A673 (cell line): ENCODE data around the gene ABHD17A. TPM values are rescaled to one million over a fixed set of nuclear protein-coding genes. Genes with fewer than 3 reads are reported as not detected.

Source experiments
- BruUV-seq: library from RNA; stranded (reverse); fragments of 400-500 nt; replicated peaks from 2 replicates; lab custom pipeline; 2021; lab: Mats Ljungman, UMichigan
- CTCF ChIA-PET: fragments of 300-600 bp; sonication (Branson Sonifier 250); formaldehyde crosslinking; loops from one replicate; lab custom pipeline; 2022; ENCODE audit warnings: antibody characterized with exemption; lab: Charles Lee
- POLR2A ChIA-PET: fragments of 300-600 bp; sonication (Branson Sonifier 250); formaldehyde crosslinking; loops from one replicate; lab custom pipeline; 2022; ENCODE audit warnings: antibody characterized with exemption; ENCODE audit not compliant: low non-redundant PET; lab: Charles Lee
- DNase-seq: peaks from one replicate; pipeline ENCODE4 v3.0.0-alpha.2; 2015; ENCODE audit warnings: low spot score
- H3K27ac ChIP-seq: fragments of 200-600 bp; sonication (generic); 2 replicates; pipeline ENCODE4 v1.5.1; 2016; ENCODE audit warnings: mixed run types, low read depth, mild to moderate bottlenecking, mixed read lengths, antibody characterized with exemption, low read length; ENCODE audit not compliant: poor library complexity, severe bottlenecking
- H3K27me3 ChIP-seq: fragments of 200-600 bp; sonication (generic); replicated peaks from 2 replicates; pipeline ENCODE4 v1.6.1; 2017; ENCODE audit warnings: mixed run types, low read depth, mild to moderate bottlenecking, mixed read lengths, antibody characterized with exemption, low read length; ENCODE audit not compliant: insufficient read depth, poor library complexity
- H3K36me3 ChIP-seq: fragments of 200-600 bp; sonication (generic); 2 replicates; pipeline ENCODE4 v1.6.1; 2016; ENCODE audit warnings: mixed run types, mild to moderate bottlenecking, mixed read lengths, antibody characterized with exemption, low read length; ENCODE audit not compliant: insufficient read depth, poor library complexity, severe bottlenecking
- H3K4me1 ChIP-seq: fragments of 200-600 bp; sonication (generic); 2 replicates; pipeline ENCODE4 v1.6.1; 2017; ENCODE audit warnings: mixed run types, mild to moderate bottlenecking, mixed read lengths, antibody characterized with exemption, low read length; ENCODE audit not compliant: insufficient read depth, poor library complexity, severe bottlenecking
- H3K4me3 ChIP-seq: fragments of 200-600 bp; sonication (generic); 2 replicates; pipeline ENCODE4 v1.5.1; 2016; ENCODE audit warnings: low read depth, mixed run types, mild to moderate bottlenecking, mixed read lengths, low read length; ENCODE audit not compliant: poor library complexity, severe bottlenecking
- H3K9me3 ChIP-seq: fragments of 200-600 bp; sonication (generic); 2 replicates; pipeline ENCODE4 v1.6.1; 2016; ENCODE audit warnings: mixed run types, low read depth, mild to moderate bottlenecking, mixed read lengths, antibody characterized with exemption, low read length; ENCODE audit not compliant: poor library complexity, severe bottlenecking
- EZH2 ChIP-seq: fragments of 200-600 bp; sonication (generic); IDR thresholded peaks from 2 replicates; pipeline ENCODE4 v1.6.1; 2017; ENCODE audit warnings: borderline replicate concordance, low read depth, mild to moderate bottlenecking, mixed read lengths, antibody characterized with exemption, low read length; ENCODE audit not compliant: poor library complexity, severe bottlenecking
- intact Hi-C: fragments of 100-400 bp; cut with micrococcal nuclease; formaldehyde crosslinking; loops from one replicate; pipeline ENCODE4 v1.10.0; 2022; ENCODE audit not compliant: unreplicated experiment
- total RNA-seq: library from RNA; stranded (reverse); gene quantifications from 2 replicates; pipeline ENCODE4 v1.2.3, GENCODE V29; 2021
- TF ChIP-seq, protein P1 (sequence below): fragments of 300-800, 200-600 bp; sonication (generic); conservative IDR thresholded peaks from 2 replicates; pipeline ENCODE4 v1.5.1; 2017; ENCODE audit warnings: low read depth, mild to moderate bottlenecking, antibody characterized with exemption, low read length, moderate library complexity, mixed read lengths

Gene ABHD17A
- total RNA-seq, 1 experiment from 2014 or later, result 56.9 TPM

DNA sequence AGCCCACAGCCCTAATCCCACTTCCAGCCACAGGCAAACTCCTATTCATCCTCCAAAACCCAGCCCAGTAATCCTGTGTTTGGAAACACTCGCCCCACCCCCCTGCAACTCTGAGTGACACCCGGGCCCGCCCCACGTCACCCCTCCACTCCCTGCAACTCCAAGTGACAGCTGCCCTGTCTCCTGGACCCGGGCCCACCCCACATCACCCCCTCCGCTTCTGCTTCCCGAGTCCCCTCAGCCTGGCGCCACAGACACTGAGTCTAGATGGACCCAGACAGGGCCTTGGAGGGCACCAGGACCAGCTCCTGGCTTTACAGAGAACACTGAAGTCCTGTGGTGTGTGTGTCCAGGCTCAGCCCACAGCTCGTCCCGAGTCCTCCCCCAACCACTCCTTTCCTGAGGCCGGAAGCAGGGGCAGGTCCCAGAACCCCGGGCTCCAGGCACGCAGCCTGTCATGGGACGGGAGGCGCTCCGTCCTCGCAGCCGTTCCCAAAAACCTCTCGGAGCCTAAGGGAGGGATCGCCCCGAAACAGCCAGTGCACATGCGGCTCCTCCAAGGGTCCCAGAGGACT lies 44.7 kb downstream of the ABHD17A start:
- BruUV-seq, result no TSS peak
- CTCF ChIA-PET, result no interaction called here
- DNase-seq, result no peak

GRCh38 chr19:1839658-1840540 lies 45.4 kb downstream of the ABHD17A start:
- Histone ChIP-seq H3K4me1 (no peaks in the 10 kb centered on the region), H3K27me3 (no peaks in the 10 kb centered on the region), H3K4me3 (no peak overlapping the region), H3K27ac (no peak overlapping the region), H3K36me3 (peaks cover 3% of the 10 kb centered on the region), H3K9me3 (no peaks in the 10 kb centered on the region)
- CTCF ChIA-PET, result interaction anchor here (1.0 kb wide), 1 partner anchor 14 kb away, joined by 3 read pairs; no protein-coding TSS in a partner anchor
- TF ChIP-seq, protein P1, sequence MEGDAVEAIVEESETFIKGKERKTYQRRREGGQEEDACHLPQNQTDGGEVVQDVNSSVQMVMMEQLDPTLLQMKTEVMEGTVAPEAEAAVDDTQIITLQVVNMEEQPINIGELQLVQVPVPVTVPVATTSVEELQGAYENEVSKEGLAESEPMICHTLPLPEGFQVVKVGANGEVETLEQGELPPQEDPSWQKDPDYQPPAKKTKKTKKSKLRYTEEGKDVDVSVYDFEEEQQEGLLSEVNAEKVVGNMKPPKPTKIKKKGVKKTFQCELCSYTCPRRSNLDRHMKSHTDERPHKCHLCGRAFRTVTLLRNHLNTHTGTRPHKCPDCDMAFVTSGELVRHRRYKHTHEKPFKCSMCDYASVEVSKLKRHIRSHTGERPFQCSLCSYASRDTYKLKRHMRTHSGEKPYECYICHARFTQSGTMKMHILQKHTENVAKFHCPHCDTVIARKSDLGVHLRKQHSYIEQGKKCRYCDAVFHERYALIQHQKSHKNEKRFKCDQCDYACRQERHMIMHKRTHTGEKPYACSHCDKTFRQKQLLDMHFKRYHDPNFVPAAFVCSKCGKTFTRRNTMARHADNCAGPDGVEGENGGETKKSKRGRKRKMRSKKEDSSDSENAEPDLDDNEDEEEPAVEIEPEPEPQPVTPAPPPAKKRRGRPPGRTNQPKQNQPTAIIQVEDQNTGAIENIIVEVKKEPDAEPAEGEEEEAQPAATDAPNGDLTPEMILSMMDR, result no peak
- TF ChIP-seq EZH2, result no peak
- DNase-seq, result no peak
- intact Hi-C loops, result no loop called here
- POLR2A ChIA-PET, result interaction anchor here (0.7 kb wide), 1 partner anchor 7 kb away, joined by 4 read pairs; no protein-coding TSS in a partner anchor
- BruUV-seq, result no TSS peak

More for the DNA sequence above, 44.7 kb downstream of the ABHD17A start:
- peaks cover 3% of the 10 kb centered on the region for H3K36me3 ChIP-seq
- H3K4me1 ChIP-seq, result no peaks in the 10 kb centered on the region
- H3K27ac ChIP-seq, result no peak overlapping the region
- H3K27me3 ChIP-seq, result no peaks in the 10 kb centered on the region
- no peaks in the 10 kb centered on the region for H3K9me3 ChIP-seq
- intact Hi-C loops, result no loop called here
- no peak overlapping the region for H3K4me3 ChIP-seq
- no peak for TF ChIP-seq EZH2
- TF ChIP-seq, protein P1, result no peak
- POLR2A ChIA-PET, result no interaction called here

DNA sequence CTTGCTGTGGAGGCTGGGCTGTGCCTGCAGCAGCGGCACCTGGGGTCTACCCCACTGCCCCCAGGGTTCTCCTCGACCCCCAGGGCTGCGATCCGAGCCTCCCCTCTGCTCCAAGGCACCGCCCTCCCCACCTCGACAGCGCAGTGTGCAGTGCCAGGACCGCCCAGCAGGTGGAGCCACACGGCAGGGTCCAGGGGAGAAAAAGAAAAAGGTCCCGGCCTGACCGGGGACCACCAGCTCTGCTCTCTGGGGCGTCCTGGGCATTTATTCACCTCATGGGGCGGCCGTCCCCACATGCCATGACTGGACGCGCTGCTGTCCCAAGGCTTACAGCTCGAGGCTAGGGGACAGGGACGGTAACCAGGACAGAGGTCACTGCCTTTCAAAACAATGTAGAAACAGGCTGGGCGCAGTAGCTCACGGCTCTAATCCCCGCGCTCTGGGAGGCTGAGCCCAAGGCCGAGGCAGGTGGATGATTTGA lies 47.6 kb downstream of the ABHD17A start:
- CTCF ChIA-PET, result interaction anchor here (2.0 kb wide), 1 partner anchor 11 kb away, joined by 7 read pairs; no protein-coding TSS in a partner anchor
- POLR2A ChIA-PET, result interaction anchor here (0.6 kb wide), 1 partner anchor 78 kb away, joined by 3 read pairs; no protein-coding TSS in a partner anchor
- intact Hi-C loops, result no loop called here
- TF ChIP-seq EZH2, result no peak
- TF ChIP-seq, protein P1, result peak; percentile 95
- Histone ChIP-seq H3K27ac (no peak overlapping the region), H3K4me1 (no peaks in the 10 kb centered on the region), H3K27me3 (no peaks in the 10 kb centered on the region), H3K9me3 (no peaks in the 10 kb centered on the region), H3K36me3 (no peaks in the 10 kb centered on the region), H3K4me3 (no peak overlapping the region)
- DNase-seq, result peak; percentile 60
- no TSS peak for BruUV-seq
